DOHH2 (cell line): Measurements from ENCODE around the gene EFTUD2.

Experiments
- CTCF ChIP-seq: fragments of 200-600 bp; sonication (generic); IDR thresholded peaks from one replicate; pipeline ENCODE4 v1.5.1; 2014; ENCODE audit warnings: antibody characterized with exemption, mild to moderate bottlenecking, low read depth, low read length; ENCODE audit not compliant: poor library complexity, severe bottlenecking
- EZH2phosphoT487 ChIP-seq: fragments of 200-600 bp; sonication (generic); IDR thresholded peaks from 2 replicates; pipeline ENCODE4 v1.6.1; 2017; ENCODE audit warnings: borderline replicate concordance, mild to moderate bottlenecking, antibody characterized with exemption, low read length, moderate library complexity, mixed read lengths

DNA sequence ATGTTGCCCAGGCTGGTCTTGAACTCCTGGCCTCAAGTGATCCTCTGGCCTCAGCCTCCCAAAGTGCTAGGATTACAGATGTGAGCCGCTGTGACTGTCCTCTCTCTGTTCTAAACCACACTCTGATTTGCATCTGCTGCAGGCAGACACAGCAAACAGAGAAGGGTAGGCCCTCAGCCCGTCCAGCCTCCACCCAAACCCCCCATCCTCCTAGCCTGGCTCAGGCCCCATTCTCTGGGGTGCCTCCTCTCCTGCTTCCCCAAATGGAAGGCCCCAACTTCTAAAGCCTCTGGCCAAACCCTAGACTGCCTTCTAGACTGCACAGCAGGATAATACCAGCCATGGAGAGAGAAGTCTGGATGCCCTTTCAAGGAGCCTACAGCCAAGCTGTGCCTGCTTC, 20.2 kb upstream of the EFTUD2 start:
- TF ChIP-seq CTCF (no peak), EZH2phosphoT487 (no peak)
